Liver (tissue), 9 donors: ENCODE results near the gene SLC25A34. TPM values are rescaled to one million over a fixed set of nuclear protein-coding genes. Genes with fewer than 3 reads are reported as not detected.

Experiments used
- DNase-seq: peaks from one replicate; pipeline ENCODE4 v3.0.0-alpha.2; 2017; ENCODE audit warnings: low spot score
- H3K27ac ChIP-seq, 2 donors: one replicate each; pipeline ENCODE4 v1.7.0; 2013; ENCODE audit warnings: inconsistent platforms in 2 of 2, low read length in 2 of 2, control low read depth in 1 of 2, low read depth in 1 of 2, mild to moderate bottlenecking in 1 of 2
- H3K27me3 ChIP-seq, 4 donors: one replicate each; pipeline versions ENCODE4 v1.6.1 to v1.7.0; 2013; ENCODE audit warnings: low read length in 3 of 4, inconsistent platforms in 1 of 4, mild to moderate bottlenecking in 1 of 4, moderate library complexity in 1 of 4; ENCODE audit not compliant: control insufficient read depth in 4 of 4, insufficient read depth in 4 of 4
- H3K36me3 ChIP-seq, 4 donors: one replicate each; pipeline versions ENCODE4 v1.6.1 to v1.7.0; 2013; ENCODE audit warnings: low read length in 3 of 4, mild to moderate bottlenecking in 3 of 4, low read depth in 1 of 4, moderate library complexity in 1 of 4; ENCODE audit not compliant: control insufficient read depth in 4 of 4, insufficient read depth in 3 of 4
- H3K4me1 ChIP-seq, 4 donors: one replicate each; pipeline versions ENCODE4 v1.6.1 to v1.7.0; 2013; ENCODE audit warnings: low read length in 3 of 4, mild to moderate bottlenecking in 3 of 4, moderate library complexity in 1 of 4; ENCODE audit not compliant: control insufficient read depth in 4 of 4, insufficient read depth in 4 of 4
- H3K4me3 ChIP-seq, 3 donors: one replicate each; pipeline versions ENCODE4 v1.6.1 to v1.7.0; 2013; ENCODE audit warnings: low read length in 3 of 3, control low read depth in 1 of 3, low read depth in 1 of 3, mild to moderate bottlenecking in 1 of 3
- H3K9ac ChIP-seq, 2 donors: one replicate each; pipeline ENCODE4 v1.7.0; 2013; ENCODE audit warnings: low read length in 2 of 2, mild to moderate bottlenecking in 2 of 2, moderate library complexity in 2 of 2, control low read depth in 1 of 2, low read depth in 1 of 2
- H3K9me3 ChIP-seq, 4 donors: one replicate each; pipeline versions ENCODE4 v1.6.1 to v1.7.0; 2013; ENCODE audit warnings: low read length in 3 of 4; ENCODE audit not compliant: control insufficient read depth in 4 of 4
- EGR1 ChIP-seq, 2 donors: IDR thresholded peaks; 2 replicates each; pipeline ENCODE4 v1.6.1; 2016 to 2018; ENCODE audit warnings: antibody characterized with exemption in 2 of 2, low read depth in 2 of 2
- FOXA2 ChIP-seq: IDR thresholded peaks from 2 replicates; pipeline ENCODE4 v1.6.1; 2016; ENCODE audit warnings: antibody characterized with exemption
- GABPA ChIP-seq, 2 donors: IDR thresholded peaks in 1 of 2; conservative IDR thresholded peaks in 1 of 2; 2 replicates each; pipeline ENCODE4 v1.6.1; 2016; ENCODE audit warnings: antibody characterized with exemption in 2 of 2, mild to moderate bottlenecking in 1 of 2, moderate library complexity in 1 of 2
- HNF4A ChIP-seq, 2 donors: conservative IDR thresholded peaks; 2 replicates each; pipeline ENCODE4 v1.6.1; 2016; ENCODE audit warnings: antibody characterized with exemption in 2 of 2, mild to moderate bottlenecking in 2 of 2
- JUND ChIP-seq, 2 donors: IDR thresholded peaks; 2 replicates each; pipeline ENCODE4 v1.6.1; 2016; ENCODE audit warnings: antibody characterized with exemption in 2 of 2
- NR2F2 ChIP-seq: IDR thresholded peaks from 2 replicates; pipeline ENCODE4 v1.6.1; 2016; ENCODE audit warnings: antibody characterized with exemption
- RAD21 ChIP-seq, 2 donors: IDR thresholded peaks; 2 replicates each; pipeline ENCODE4 v1.6.1; 2016; ENCODE audit warnings: antibody characterized with exemption in 2 of 2, mild to moderate bottlenecking in 2 of 2
- RXRA ChIP-seq, 2 donors: IDR thresholded peaks; 2 replicates each; pipeline ENCODE4 v1.6.1; 2017 to 2018; ENCODE audit warnings: antibody characterized with exemption in 2 of 2, mild to moderate bottlenecking in 1 of 2
- TAF1 ChIP-seq: conservative IDR thresholded peaks from 2 replicates; pipeline ENCODE4 v1.6.1; 2016; ENCODE audit warnings: antibody characterized with exemption, mild to moderate bottlenecking
- YY1 ChIP-seq: IDR thresholded peaks from 2 replicates; pipeline ENCODE4 v1.6.1; 2016; ENCODE audit warnings: antibody characterized with exemption, mild to moderate bottlenecking
- WGBS: extraction: QIAGEN DNeasy Blood & Tissue Kit; methylation state at CpG from one replicate; pipeline ENCODE4 v1.1.7; 2013; 5-methylcytosine and 5-hydroxymethylcytosine counted together
- polyA plus RNA-seq, 2 donors: library from polyadenylated mRNA; stranded (reverse) in 1 of 2; unstranded in 1 of 2; fragments of 200-250 nt in 1 of 2; fragments of >200 nt in 1 of 2; fragmentation: Nextera tagmentation in 1 of 2; extraction: Ambion mirVana in 1 of 2; gene quantifications; one replicate each; pipeline versions ENCODE4 v1.2.1 to v1.2.3, GENCODE V29; 2013 to 2015
- total RNA-seq, 2 donors: library from RNA; depleted of rRNA; stranded (reverse); fragments of >200 nt; gene quantifications; one replicate each; pipeline ENCODE4 v1.2.3, GENCODE V29; 2014
- TF ChIP-seq, protein P1 (sequence below): IDR thresholded peaks from 2 replicates; pipeline ENCODE4 v1.6.1; 2016; ENCODE audit warnings: antibody characterized with exemption, mild to moderate bottlenecking
- TF ChIP-seq, protein P2 (sequence below): IDR thresholded peaks from 2 replicates; pipeline ENCODE4 v1.6.1; 2016; ENCODE audit warnings: antibody characterized with exemption
- TF ChIP-seq, protein P3 (sequence below): IDR thresholded peaks from 2 replicates; pipeline ENCODE4 v1.6.1; 2016; ENCODE audit warnings: antibody characterized with exemption
- TF ChIP-seq, protein P4 (sequence below): IDR thresholded peaks from 2 replicates; pipeline ENCODE4 v1.6.1; 2016; ENCODE audit warnings: antibody characterized with exemption
- TF ChIP-seq, protein P5 (sequence below): fragments of 150-350 bp; IDR thresholded peaks from 2 replicates; pipeline ENCODE4 v1.5.1; 2017; ENCODE audit warnings: improper control_type of control experiment, low read depth, low read length; ENCODE audit not compliant: missing input control
- donor health status: healthy.
- donor health status: healthy.
- donor health status: healthy.
- donor health status: healthy.
- donor health status: healthy.

The SLC25A34 gene
- total and polyA plus RNA-seq, 4 donors = 0.79 to 7.3 (median 2.4) TPM

DNA sequence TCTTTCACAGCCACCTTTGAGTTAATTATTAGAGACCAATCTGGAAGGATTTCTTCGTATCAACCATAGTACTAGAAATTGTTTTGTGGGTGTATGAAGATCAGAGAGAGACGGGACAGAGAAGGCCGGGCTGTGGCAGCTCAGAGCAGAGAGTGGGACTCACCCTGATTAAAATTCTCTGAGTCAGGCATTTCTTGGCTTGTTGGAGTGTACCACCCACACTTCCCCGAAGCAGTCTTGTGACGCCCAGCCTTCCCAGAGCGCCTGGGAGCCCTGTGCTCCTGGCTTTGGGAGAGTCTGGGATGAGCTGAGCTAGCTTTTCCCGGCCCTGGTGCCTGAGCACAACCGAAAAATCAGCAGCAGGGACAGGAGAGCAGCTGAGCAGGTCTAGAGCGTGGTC, 32.5 kb upstream of the SLC25A34 start:
- H3K4me3 ChIP-seq = no peak overlapping the region
- DNase-seq = no peak
- 61% methylated on average over 9 of the region's 9 CpGs for WGBS
- peaks cover 0 to 1% (median 0%) of the 10 kb centered on the region in 4 donors for H3K36me3 ChIP-seq
- no peak overlapping the region for H3K9ac ChIP-seq
- no peaks in the 10 kb centered on the region for H3K27me3 ChIP-seq
- H3K4me1 ChIP-seq = peaks cover 0 to 12% (median 0%) of the 10 kb centered on the region in 4 donors
- TF ChIP-seq NR2F2 = peak; percentile 31
- no peak for TF ChIP-seq JUND (IDR thresholded peaks at IDR 0.05)
- TF ChIP-seq, protein P1, sequence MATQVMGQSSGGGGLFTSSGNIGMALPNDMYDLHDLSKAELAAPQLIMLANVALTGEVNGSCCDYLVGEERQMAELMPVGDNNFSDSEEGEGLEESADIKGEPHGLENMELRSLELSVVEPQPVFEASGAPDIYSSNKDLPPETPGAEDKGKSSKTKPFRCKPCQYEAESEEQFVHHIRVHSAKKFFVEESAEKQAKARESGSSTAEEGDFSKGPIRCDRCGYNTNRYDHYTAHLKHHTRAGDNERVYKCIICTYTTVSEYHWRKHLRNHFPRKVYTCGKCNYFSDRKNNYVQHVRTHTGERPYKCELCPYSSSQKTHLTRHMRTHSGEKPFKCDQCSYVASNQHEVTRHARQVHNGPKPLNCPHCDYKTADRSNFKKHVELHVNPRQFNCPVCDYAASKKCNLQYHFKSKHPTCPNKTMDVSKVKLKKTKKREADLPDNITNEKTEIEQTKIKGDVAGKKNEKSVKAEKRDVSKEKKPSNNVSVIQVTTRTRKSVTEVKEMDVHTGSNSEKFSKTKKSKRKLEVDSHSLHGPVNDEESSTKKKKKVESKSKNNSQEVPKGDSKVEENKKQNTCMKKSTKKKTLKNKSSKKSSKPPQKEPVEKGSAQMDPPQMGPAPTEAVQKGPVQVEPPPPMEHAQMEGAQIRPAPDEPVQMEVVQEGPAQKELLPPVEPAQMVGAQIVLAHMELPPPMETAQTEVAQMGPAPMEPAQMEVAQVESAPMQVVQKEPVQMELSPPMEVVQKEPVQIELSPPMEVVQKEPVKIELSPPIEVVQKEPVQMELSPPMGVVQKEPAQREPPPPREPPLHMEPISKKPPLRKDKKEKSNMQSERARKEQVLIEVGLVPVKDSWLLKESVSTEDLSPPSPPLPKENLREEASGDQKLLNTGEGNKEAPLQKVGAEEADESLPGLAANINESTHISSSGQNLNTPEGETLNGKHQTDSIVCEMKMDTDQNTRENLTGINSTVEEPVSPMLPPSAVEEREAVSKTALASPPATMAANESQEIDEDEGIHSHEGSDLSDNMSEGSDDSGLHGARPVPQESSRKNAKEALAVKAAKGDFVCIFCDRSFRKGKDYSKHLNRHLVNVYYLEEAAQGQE = peak; percentile 79
- no peak for TF ChIP-seq HNF4A (conservative IDR thresholded peaks at IDR 0.05)
- H3K9me3 ChIP-seq = no peaks in the 10 kb centered on the region
- peak overlapping the region; percentile 42 to 58 for H3K27ac ChIP-seq

DNA sequence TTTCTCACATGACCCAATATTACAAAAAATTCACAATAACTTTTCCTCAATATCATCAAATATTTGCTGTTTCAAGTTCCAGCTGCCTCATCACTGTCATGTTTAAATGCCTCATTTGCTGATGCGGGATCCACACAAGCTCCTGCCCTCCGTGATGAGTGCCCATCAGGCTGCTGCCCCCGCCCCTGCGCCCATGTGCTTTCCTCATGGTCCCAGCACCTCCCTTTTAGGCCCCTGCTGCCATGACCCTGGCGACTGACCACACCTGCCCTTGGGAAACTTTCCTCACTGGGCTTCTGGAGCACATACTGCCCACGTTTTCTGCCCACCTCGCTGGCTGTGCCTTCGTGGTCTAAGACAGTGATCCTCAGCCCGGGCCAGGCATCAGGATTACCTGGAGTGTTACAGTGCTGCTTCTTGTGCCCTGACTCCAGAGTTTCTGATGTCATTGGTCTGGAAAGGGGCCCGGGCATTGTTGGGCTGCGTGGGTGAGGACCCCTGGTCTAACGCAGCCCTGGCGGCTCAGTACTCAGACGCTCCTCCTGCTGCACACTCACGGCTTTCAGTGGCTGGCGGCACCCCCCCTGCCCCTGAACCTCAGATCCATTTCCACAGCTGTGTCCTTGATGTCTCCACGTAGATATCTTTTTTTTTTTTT, 31.4 kb upstream of the SLC25A34 start:
- 95% methylated on average over 17 of the region's 17 CpGs for WGBS
- Histone ChIP-seq H3K9ac (no peak overlapping the region), H3K9me3 (no peaks in the 10 kb centered on the region), H3K36me3 (peaks cover 0 to 1% (median 0%) of the 10 kb centered on the region in 4 donors), H3K4me3 (no peak overlapping the region), H3K27ac (peak overlapping the region; percentile 40 to 54), H3K27me3 (no peaks in the 10 kb centered on the region), H3K4me1 (peaks cover 0 to 12% (median 0%) of the 10 kb centered on the region in 4 donors)
- no peak for DNase-seq
- TF ChIP-seq, protein P2, sequence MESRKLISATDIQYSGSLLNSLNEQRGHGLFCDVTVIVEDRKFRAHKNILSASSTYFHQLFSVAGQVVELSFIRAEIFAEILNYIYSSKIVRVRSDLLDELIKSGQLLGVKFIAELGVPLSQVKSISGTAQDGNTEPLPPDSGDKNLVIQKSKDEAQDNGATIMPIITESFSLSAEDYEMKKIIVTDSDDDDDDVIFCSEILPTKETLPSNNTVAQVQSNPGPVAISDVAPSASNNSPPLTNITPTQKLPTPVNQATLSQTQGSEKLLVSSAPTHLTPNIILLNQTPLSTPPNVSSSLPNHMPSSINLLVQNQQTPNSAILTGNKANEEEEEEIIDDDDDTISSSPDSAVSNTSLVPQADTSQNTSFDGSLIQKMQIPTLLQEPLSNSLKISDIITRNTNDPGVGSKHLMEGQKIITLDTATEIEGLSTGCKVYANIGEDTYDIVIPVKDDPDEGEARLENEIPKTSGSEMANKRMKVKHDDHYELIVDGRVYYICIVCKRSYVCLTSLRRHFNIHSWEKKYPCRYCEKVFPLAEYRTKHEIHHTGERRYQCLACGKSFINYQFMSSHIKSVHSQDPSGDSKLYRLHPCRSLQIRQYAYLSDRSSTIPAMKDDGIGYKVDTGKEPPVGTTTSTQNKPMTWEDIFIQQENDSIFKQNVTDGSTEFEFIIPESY = no peak
- TF ChIP-seq, protein P1 = no peak
- TF ChIP-seq, protein P3, sequence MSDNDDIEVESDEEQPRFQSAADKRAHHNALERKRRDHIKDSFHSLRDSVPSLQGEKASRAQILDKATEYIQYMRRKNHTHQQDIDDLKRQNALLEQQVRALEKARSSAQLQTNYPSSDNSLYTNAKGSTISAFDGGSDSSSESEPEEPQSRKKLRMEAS = no peak
- TF ChIP-seq EGR1 (IDR thresholded peaks at IDR 0.05; ENCODE audit: low read depth in 2 of 2) (no peak), YY1 (no peak), HNF4A (conservative IDR thresholded peaks at IDR 0.05) (no peak), FOXA2 (no peak), RXRA (IDR thresholded peaks at IDR 0.05) (no peak), RAD21 (IDR thresholded peaks at IDR 0.05) (no peak), TAF1 (no peak), GABPA (IDR thresholded peaks at IDR 0.05 in 1 of 2, conservative IDR thresholded peaks at IDR 0.05 in 1 of 2) (no peak)
- TF ChIP-seq, protein P4, sequence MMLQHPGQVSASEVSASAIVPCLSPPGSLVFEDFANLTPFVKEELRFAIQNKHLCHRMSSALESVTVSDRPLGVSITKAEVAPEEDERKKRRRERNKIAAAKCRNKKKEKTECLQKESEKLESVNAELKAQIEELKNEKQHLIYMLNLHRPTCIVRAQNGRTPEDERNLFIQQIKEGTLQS = no peak
- TF ChIP-seq, protein P5, sequence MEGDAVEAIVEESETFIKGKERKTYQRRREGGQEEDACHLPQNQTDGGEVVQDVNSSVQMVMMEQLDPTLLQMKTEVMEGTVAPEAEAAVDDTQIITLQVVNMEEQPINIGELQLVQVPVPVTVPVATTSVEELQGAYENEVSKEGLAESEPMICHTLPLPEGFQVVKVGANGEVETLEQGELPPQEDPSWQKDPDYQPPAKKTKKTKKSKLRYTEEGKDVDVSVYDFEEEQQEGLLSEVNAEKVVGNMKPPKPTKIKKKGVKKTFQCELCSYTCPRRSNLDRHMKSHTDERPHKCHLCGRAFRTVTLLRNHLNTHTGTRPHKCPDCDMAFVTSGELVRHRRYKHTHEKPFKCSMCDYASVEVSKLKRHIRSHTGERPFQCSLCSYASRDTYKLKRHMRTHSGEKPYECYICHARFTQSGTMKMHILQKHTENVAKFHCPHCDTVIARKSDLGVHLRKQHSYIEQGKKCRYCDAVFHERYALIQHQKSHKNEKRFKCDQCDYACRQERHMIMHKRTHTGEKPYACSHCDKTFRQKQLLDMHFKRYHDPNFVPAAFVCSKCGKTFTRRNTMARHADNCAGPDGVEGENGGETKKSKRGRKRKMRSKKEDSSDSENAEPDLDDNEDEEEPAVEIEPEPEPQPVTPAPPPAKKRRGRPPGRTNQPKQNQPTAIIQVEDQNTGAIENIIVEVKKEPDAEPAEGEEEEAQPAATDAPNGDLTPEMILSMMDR = no peak
